GM10266 (cell line): ENCODE data around the gene TPPP3.

Experiments used
- DNase-seq: peaks from one replicate; pipeline ENCODE4 v3.0.0; 2012; ENCODE audit errors: extremely low spot score
- TF ChIP-seq, protein P1 (sequence below): IDR thresholded peaks from 2 replicates; pipeline ENCODE4 v1.5.1; 2012; ENCODE audit warnings: mild to moderate bottlenecking, low read depth; ENCODE audit not compliant: control insufficient read depth, insufficient read depth; ENCODE audit errors: missing control alignments

The TPPP3 gene

DNA sequence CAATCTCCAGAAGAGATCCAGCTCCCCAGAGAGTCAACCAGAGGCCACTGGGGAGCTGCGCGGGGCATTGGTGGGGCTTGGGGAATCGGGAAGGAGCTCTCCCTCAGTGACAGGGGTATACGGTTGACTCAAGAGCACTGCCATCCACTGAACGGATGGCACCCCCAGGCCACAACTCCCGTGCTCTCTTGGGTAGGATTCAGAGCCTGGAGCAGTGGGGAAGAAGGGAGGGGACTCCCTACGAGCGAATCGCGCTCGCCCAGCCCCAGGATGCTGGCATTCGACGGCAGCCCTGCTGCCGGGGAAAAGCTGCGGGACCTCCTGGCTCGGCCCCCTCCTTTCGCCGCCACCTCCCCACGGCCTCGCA lies 473 bp upstream of the TPPP3 start:
- no peak for DNase-seq
- TF ChIP-seq, protein P1, sequence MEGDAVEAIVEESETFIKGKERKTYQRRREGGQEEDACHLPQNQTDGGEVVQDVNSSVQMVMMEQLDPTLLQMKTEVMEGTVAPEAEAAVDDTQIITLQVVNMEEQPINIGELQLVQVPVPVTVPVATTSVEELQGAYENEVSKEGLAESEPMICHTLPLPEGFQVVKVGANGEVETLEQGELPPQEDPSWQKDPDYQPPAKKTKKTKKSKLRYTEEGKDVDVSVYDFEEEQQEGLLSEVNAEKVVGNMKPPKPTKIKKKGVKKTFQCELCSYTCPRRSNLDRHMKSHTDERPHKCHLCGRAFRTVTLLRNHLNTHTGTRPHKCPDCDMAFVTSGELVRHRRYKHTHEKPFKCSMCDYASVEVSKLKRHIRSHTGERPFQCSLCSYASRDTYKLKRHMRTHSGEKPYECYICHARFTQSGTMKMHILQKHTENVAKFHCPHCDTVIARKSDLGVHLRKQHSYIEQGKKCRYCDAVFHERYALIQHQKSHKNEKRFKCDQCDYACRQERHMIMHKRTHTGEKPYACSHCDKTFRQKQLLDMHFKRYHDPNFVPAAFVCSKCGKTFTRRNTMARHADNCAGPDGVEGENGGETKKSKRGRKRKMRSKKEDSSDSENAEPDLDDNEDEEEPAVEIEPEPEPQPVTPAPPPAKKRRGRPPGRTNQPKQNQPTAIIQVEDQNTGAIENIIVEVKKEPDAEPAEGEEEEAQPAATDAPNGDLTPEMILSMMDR: no peak

DNA sequence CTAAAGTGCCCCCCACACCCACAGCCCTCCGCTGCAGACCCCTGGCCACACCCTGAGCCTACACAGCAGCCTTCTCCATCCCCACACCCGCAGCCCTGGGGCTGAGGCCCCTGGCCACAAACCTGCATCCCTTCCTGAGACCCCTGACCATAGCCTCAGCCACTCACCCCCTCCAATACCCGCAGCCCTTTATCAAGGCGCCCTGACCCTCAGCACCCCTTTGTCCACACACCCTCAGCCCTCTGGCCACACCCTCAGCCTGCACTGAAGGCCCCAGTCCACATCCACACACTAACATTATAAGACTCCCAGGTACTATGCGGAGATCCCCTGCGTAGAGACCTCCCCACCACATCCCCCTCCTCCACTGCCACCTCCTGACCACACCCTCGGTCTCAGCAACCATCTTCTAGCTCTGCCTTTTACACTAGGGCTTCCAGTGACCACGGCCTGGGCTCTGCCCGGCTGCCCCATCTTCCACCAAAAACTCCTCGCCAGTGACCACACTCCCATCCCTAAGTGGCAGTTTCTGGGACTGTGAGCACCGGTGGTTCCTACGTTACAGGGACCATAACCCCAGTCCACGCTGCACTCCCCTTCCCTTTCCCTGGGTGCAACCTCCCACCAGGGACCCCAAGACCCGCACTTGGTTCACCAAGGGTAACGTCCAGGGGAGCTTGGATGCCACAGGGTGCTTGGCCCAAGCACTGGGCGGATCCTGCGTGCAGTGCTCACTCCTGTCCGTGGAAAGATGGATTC lies 818 bp downstream of the TPPP3 start:
- DNase-seq: no peak
- TF ChIP-seq, protein P1: no peak

DNA sequence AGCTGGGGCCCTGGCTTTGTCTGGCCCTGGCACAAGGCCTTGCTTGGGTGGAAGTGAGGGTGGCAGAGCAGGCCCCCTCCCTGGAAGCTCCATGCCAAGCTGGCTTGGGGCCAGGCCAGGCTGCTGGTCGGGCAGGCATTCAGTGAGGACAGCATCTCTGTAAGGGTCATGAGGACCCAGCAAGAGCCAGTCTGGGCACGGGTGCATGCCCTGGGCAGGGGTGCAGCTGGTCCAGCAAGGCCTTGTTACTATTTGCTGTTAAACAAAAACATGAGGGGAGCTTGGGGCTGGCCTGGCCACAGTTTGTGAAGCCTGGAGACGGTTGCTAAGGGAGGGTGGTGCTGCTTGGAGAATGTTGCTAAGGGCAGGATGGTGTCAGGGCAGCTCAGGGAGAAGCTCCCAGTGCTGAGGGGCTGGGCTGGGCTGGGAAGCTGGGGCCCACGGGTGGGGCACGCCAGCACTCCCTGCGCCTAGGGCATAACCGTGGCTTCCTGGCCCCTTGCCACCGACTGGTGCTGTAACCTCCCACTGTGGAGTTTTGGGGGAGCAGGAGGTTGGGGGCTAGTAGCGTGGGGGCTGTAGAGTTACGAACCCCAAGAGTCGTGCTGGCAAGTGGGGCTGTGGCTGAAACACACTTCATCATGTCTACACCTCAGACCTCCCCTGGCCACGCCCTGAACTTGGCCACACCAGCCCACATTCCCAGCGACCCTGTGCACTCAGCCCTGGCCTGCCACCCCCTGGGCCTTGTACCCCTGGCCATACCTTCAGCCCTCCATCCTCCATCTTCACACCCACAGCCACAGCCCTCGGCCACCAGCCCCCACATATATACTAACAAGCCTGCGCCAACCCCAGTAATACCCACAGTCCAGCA lies 1.6 kb downstream of the TPPP3 start:
- TF ChIP-seq, protein P1: no peak

DNA sequence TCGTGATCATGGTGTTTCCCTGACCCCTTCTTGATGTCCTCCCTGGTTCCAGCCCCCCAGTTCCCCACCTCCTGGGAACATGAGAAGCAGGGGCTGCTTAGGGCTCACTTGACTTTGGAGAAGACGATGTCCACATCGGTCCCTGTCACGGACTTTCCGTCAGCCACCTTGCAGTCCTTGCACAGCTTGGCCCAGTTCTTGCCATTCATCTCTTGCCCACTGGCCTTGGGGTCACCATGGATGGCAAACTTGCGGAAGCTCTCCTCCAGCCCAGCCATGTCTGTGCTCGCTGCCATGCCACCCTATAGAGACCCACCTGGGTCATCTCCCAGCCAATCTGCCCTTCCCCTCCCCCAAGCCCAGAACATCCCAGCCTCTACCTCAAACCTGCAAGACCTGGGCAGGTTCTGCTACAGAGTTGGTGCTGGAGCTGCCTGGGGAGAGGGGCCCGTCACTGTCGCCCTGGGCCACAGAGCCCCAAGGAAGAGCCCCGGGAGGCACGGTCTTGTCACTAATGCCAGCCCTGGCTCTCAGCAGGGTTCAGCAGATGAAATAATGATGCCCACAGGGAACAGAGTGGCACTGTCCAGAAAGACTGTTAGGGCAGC lies 2.4 kb downstream of the TPPP3 start:
- TF ChIP-seq, protein P1: no peak
- no peak for DNase-seq

More for the DNA sequence above, 1.6 kb downstream of the TPPP3 start:
- no peak for DNase-seq

DNA sequence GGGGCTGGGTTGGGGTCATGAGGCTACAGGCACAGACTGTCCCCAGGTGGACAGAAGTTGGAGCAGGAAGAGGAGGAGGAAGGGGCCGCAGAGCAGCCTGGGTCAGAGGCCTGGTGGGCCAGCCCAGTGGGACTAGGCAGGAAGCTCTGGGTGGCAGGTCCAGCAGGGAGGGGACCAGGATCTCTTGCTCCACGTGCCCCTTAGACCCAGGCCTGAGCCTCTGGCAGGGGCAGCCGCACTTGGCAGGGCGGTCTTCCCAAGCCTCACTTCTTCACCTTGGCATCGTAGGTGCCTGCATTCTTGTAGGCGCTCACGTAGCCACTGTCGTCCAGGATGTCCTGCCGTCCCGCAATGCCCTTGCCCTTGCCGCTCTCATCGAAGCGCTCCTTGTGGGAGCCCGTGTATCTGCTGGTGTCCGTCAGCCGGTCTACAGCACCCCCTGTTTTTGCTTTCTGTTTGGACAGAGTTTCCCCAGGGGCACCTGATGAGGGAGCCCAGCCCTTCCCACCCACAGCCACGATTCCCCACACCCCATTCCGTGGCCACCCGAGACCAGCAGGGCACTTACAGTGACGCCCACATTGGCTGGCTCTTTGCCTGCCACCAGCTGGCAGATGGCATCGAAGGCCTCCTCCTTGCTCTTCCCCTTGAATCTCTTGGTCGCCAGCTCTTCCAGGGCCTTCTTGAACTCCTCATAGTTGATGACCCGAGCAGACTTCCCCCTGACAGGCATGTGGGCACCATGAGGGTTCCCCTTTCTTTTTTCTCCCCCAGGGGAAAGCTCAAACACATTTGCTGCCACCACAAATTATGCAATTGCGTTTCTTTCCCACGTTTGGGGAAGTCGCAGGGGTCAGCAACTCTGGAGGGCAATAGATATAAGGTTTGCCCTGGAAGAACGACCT lies 3.1 kb downstream of the TPPP3 start:
- DNase-seq: no peak
- TF ChIP-seq, protein P1: no peak

DNA sequence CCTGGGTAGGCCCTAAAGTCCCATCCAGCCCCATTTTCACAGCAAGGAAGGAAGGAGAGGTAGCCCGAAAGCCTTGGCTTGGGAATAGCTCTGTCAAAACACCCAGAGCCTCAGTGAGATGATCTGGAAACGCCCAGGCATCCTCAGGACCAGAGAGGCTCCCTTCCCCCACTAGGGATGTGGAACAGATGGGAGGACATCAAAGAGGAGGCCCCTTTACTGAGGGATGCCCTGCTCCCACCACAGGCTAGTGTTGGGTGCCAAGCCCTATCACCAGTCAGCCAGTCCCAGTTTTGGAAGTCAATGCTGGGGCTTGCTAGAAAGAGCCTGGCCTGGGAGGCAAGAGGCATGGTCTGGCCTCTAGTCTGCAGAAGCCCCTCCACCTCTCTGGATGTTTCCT lies 4.7 kb downstream of the TPPP3 start:
- TF ChIP-seq, protein P1: no peak
- DNase-seq: no peak
